Mesenchymal stem cell (in vitro differentiated cells and primary cell): Measurements from ENCODE around the gene LPP.

Source experiments
- DNase-seq: peaks from one replicate; pipeline ENCODE4 v3.0.0-alpha.2; 2013
- H2AFZ ChIP-seq: one replicate; pipeline ENCODE4 v1.6.1; 2013; ENCODE audit warnings: low read depth, mild to moderate bottlenecking, control low read depth, inconsistent platforms, low read length, moderate library complexity
- H2AK5ac ChIP-seq: 2 replicates; pipeline ENCODE4 v1.6.1; 2013; ENCODE audit warnings: low read length, moderate library complexity, mild to moderate bottlenecking, inconsistent platforms; ENCODE audit not compliant: severe bottlenecking
- H2BK120ac ChIP-seq: one replicate; pipeline ENCODE4 v1.6.1; 2013; ENCODE audit warnings: low read depth, mild to moderate bottlenecking, inconsistent platforms, low read length, moderate library complexity
- H2BK12ac ChIP-seq, 2 experiments: one replicate each; pipeline ENCODE4 v1.6.1; 2013; ENCODE audit warnings: inconsistent platforms in 2 of 2, low read length in 2 of 2, mild to moderate bottlenecking in 2 of 2, moderate library complexity in 2 of 2, control low read depth in 1 of 2
- H2BK15ac ChIP-seq: one replicate; pipeline ENCODE4 v1.6.1; 2013; ENCODE audit warnings: mild to moderate bottlenecking, low read depth, inconsistent platforms; ENCODE audit not compliant: poor library complexity, severe bottlenecking
- H2BK5ac ChIP-seq: 2 replicates; pipeline ENCODE4 v1.6.1; 2013; ENCODE audit warnings: low read depth, mild to moderate bottlenecking, low read length, control low read depth, inconsistent platforms; ENCODE audit not compliant: poor library complexity, severe bottlenecking
- H3K14ac ChIP-seq, 2 experiments: one replicate each; pipeline ENCODE4 v1.6.1; 2013; ENCODE audit warnings: inconsistent platforms in 2 of 2, low read length in 2 of 2, control low read depth in 1 of 2, mild to moderate bottlenecking in 1 of 2, moderate library complexity in 1 of 2
- H3K18ac ChIP-seq, 2 experiments: one replicate each; pipeline ENCODE4 v1.6.1; 2013; ENCODE audit warnings: inconsistent platforms in 2 of 2, low read length in 2 of 2, control low read depth in 1 of 2, low read depth in 1 of 2, mild to moderate bottlenecking in 1 of 2
- H3K23ac ChIP-seq, 2 experiments: one replicate each; pipeline ENCODE4 v1.6.1; 2013; ENCODE audit warnings: inconsistent platforms in 2 of 2, low read length in 2 of 2, mild to moderate bottlenecking in 2 of 2, moderate library complexity in 2 of 2, control low read depth in 1 of 2
- H3K27ac ChIP-seq: 2 replicates; pipeline ENCODE4 v1.5.1; 2013; ENCODE audit warnings: mild to moderate bottlenecking, moderate library complexity, low read length, control low read depth, inconsistent platforms; ENCODE audit not compliant: poor library complexity, severe bottlenecking
- H3K27me3 ChIP-seq, 2 experiments: 2 replicates each; pipeline versions ENCODE4 v1.6.1 to v1.7.0; 2013; ENCODE audit warnings: low read length in 2 of 2, mild to moderate bottlenecking in 2 of 2, moderate library complexity in 2 of 2, control low read depth in 1 of 2, inconsistent platforms in 1 of 2; ENCODE audit not compliant: control insufficient read depth in 1 of 2, insufficient read depth in 1 of 2
- H3K36me3 ChIP-seq, 2 experiments: 2 replicates each; pipeline versions ENCODE4 v1.6.1 to v1.7.0; 2013; ENCODE audit warnings: low read length in 2 of 2, control low read depth in 1 of 2, inconsistent platforms in 1 of 2, low read depth in 1 of 2, mild to moderate bottlenecking in 1 of 2; ENCODE audit not compliant: insufficient read depth in 2 of 2, control insufficient read depth in 1 of 2
- H3K4ac ChIP-seq, 2 experiments: one replicate each; pipeline ENCODE4 v1.6.1; 2013; ENCODE audit warnings: inconsistent platforms in 2 of 2, low read length in 2 of 2, mild to moderate bottlenecking in 2 of 2, moderate library complexity in 2 of 2, control low read depth in 1 of 2, low read depth in 1 of 2
- H3K4me1 ChIP-seq: 2 replicates; pipeline ENCODE4 v1.6.1; 2013; ENCODE audit warnings: low read depth, low read length, control low read depth; ENCODE audit not compliant: control insufficient read depth, insufficient read depth
- H3K4me2 ChIP-seq: 2 replicates; pipeline ENCODE4 v1.6.1; 2013; ENCODE audit warnings: low read length, mild to moderate bottlenecking, inconsistent platforms; ENCODE audit not compliant: poor library complexity, severe bottlenecking
- H3K4me3 ChIP-seq, 2 experiments: 2 replicates each; pipeline versions ENCODE4 v1.5.1 to v1.7.0; 2013; ENCODE audit warnings: low read length in 2 of 2, mild to moderate bottlenecking in 2 of 2, control low read depth in 1 of 2, low read depth in 1 of 2; ENCODE audit not compliant: insufficient read depth in 1 of 2
- H3K79me1 ChIP-seq: replicated peaks from 2 replicates; pipeline ENCODE4 v1.6.1; 2013; ENCODE audit warnings: mild to moderate bottlenecking, control low read depth, low read length, inconsistent platforms; ENCODE audit not compliant: poor library complexity, severe bottlenecking
- H3K9ac ChIP-seq: 2 replicates; pipeline ENCODE4 v1.7.0; 2013; ENCODE audit warnings: mild to moderate bottlenecking, low read length, moderate library complexity
- H3K9me3 ChIP-seq: 2 replicates; pipeline ENCODE4 v1.7.0; 2013; ENCODE audit warnings: mild to moderate bottlenecking, low read length; ENCODE audit not compliant: control insufficient read depth
- H4K8ac ChIP-seq: one replicate; pipeline ENCODE4 v1.6.1; 2013; ENCODE audit warnings: inconsistent platforms, mild to moderate bottlenecking, low read length, moderate library complexity
- H4K91ac ChIP-seq: one replicate; pipeline ENCODE4 v1.6.1; 2013; ENCODE audit warnings: mild to moderate bottlenecking, low read length, inconsistent platforms
- WGBS: methylation state at CpG from one replicate; pipeline ENCODE4 v1.1.7; 2013; ENCODE audit warnings: mixed read lengths; 5-methylcytosine and 5-hydroxymethylcytosine counted together

The LPP gene

DNA sequence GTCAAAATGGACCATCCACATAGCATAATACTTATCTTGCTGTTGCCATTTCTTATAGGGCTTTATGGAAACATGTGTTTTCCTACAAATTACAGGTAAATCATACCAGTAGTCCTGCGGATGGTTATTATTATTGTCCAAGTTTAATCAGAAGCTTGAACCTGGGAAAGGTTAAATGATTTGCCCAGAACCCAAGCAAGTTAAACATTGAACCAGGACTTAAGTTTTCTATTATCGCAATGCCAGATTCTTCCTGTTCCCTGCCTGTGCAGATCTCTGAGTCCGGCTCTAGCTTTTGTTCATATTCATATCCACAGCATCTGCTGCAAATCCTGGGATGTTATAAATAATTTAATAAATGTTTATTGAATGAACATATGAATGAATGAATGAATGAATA is 12.5 kb downstream of the LPP start:
- Histone ChIP-seq H2AFZ (no peak overlapping the region), H3K23ac (no peak overlapping the region), H3K4me1 (peaks cover 6% of the 10 kb centered on the region), H2BK15ac (no peak overlapping the region), H3K27me3 (no peaks in the 10 kb centered on the region), H3K36me3 (peaks cover 5 to 7% of the 10 kb centered on the region in 2 experiments), H2BK120ac (no peak overlapping the region), H3K4me2 (no peak overlapping the region), H3K18ac (no peak overlapping the region), H3K4ac (no peak overlapping the region), H3K27ac (peak overlapping the region; percentile 8), H4K91ac (no peak overlapping the region), H3K4me3 (no peak overlapping the region), H4K8ac (no peak overlapping the region), H3K9ac (no peak overlapping the region), H3K14ac (no peak overlapping the region), H2AK5ac (no peak overlapping the region), H2BK5ac (no peak overlapping the region), H2BK12ac (no peak overlapping the region), H3K79me1 (peaks cover 9% of the 10 kb centered on the region), H3K9me3 (no peaks in the 10 kb centered on the region)
- no peak for DNase-seq
- WGBS = 73% methylated on average over 3 of the region's 3 CpGs

DNA sequence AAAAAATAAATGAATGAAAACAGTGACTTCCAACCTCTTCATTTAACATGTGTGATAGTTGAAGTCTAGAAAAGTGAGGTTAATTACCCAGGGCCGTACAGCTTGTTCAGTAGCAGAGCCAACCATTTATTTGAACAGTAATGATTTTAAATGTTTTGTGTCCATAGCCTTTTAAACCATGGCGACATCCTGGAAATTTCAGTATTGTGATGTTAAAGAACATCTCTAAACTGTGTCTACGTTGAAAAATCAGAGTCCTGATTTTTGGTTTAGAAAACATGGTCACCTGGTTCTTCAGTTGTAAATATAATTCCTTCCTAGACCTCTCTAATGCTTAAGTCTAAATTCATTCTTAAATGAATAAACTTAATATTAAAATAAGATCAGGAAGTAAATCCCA is 14.2 kb downstream of the LPP start:
- Histone ChIP-seq H3K4me2 (no peak overlapping the region), H2BK12ac (no peak overlapping the region), H3K27ac (no peak overlapping the region), H3K4ac (no peak overlapping the region), H2BK5ac (no peak overlapping the region), H2BK15ac (no peak overlapping the region), H3K18ac (no peak overlapping the region), H3K36me3 (peaks cover under 1 to 5% of the 10 kb centered on the region in 2 experiments), H4K8ac (no peak overlapping the region), H3K9me3 (no peaks in the 10 kb centered on the region), H2AK5ac (no peak overlapping the region), H3K9ac (no peak overlapping the region), H3K79me1 (peaks cover 5% of the 10 kb centered on the region), H3K14ac (no peak overlapping the region), H4K91ac (no peak overlapping the region), H3K23ac (no peak overlapping the region), H2AFZ (no peak overlapping the region), H3K27me3 (no peaks in the 10 kb centered on the region), H3K4me1 (peaks cover 8% of the 10 kb centered on the region), H2BK120ac (no peak overlapping the region), H3K4me3 (no peak overlapping the region)
- no peak for DNase-seq
- WGBS = 96% methylated on average over 3 of the region's 3 CpGs

DNA sequence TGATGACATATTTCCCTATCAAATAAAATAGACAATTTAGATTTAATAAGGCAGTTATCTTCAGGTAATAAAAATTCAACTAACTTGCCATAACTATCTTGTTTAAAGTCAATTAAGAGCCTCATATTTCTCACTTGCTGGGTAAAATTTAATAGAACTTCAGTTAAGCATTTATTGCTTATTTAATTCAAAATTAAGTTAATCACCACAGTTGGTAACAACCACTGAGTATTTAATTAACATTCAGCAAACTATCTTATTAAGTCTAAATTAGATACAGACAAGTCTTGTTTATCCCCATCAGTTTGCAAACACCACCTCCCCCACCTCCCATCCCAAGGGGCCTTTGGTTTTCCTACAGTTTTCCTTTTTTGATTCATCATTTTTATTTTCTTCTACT is 14.7 kb downstream of the LPP start:
- H4K91ac ChIP-seq = no peak overlapping the region
- peaks cover 8% of the 10 kb centered on the region for H3K79me1 ChIP-seq
- H3K27me3 ChIP-seq = no peaks in the 10 kb centered on the region
- H3K4me3 ChIP-seq = no peak overlapping the region
- H2AK5ac ChIP-seq = no peak overlapping the region
- peaks cover 8% of the 10 kb centered on the region for H3K4me1 ChIP-seq
- no peak overlapping the region for H2BK15ac ChIP-seq
- no peak overlapping the region for H3K27ac ChIP-seq
- no peaks in the 10 kb centered on the region for H3K9me3 ChIP-seq
- H2BK5ac ChIP-seq = no peak overlapping the region
- H3K4me2 ChIP-seq = no peak overlapping the region
- H3K18ac ChIP-seq = no peak overlapping the region
- H3K4ac ChIP-seq = no peak overlapping the region
- no peak overlapping the region for H2BK12ac ChIP-seq
- peaks cover 0 to 5% of the 10 kb centered on the region in 2 experiments for H3K36me3 ChIP-seq
- no peak overlapping the region for H2AFZ ChIP-seq
- no peak overlapping the region for H3K23ac ChIP-seq
- H4K8ac ChIP-seq = no peak overlapping the region
- no peak overlapping the region for H3K14ac ChIP-seq
- H2BK120ac ChIP-seq = no peak overlapping the region
- DNase-seq = no peak
- no peak overlapping the region for H3K9ac ChIP-seq

DNA sequence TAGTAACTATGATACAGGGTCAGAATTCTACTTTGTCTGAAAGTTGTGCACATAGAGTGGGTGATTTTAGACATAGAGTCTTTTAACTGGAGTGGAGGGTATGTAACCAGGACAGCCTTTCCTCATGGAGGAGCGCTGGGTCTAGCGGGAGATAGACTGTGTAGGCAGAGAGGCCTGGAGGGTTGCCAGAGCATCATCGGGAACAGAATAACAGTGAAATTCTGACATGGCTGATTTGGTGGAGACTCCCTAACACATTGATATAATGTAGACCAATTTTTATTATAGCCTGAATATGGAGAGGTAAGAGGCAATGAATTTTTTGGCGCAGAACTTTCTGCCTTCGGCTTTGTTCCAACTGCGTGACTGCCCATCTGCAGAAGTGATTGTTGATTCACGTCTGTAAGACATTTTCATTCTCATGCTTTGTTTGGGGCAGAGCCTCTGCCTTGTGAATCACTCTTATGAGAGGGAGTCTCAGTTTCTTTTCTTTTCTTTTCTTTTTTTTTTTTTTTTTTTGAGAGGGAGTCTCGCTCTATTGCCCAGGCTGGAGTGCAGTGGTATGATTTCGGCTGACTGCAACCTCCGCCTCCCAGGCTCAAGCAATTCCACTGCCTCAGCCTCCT is 16.0 kb downstream of the LPP start:
- Histone ChIP-seq H2BK12ac (no peak overlapping the region), H3K9me3 (no peaks in the 10 kb centered on the region), H3K4ac (no peak overlapping the region), H2BK15ac (no peak overlapping the region), H3K9ac (no peak overlapping the region), H3K27me3 (no peaks in the 10 kb centered on the region), H3K27ac (no peak overlapping the region), H3K4me3 (no peak overlapping the region), H3K18ac (no peak overlapping the region), H3K4me2 (no peak overlapping the region), H3K4me1 (peaks cover 8% of the 10 kb centered on the region), H4K8ac (no peak overlapping the region), H2BK120ac (no peak overlapping the region), H3K36me3 (peaks cover under 1 to 12% of the 10 kb centered on the region in 2 experiments), H3K14ac (no peak overlapping the region), H3K23ac (no peak overlapping the region), H2AK5ac (no peak overlapping the region), H2AFZ (no peak overlapping the region), H2BK5ac (no peak overlapping the region), H3K79me1 (peaks cover 10% of the 10 kb centered on the region), H4K91ac (no peak overlapping the region)
- DNase-seq = no peak
- WGBS = 98% methylated on average over 9 of the region's 10 CpGs
